SK-N-SH (cell line): ENCODE results near the gene CRACR2A.

Experiments
- CHD2 ChIP-seq: fragments of 150-350 bp; IDR thresholded peaks from 2 replicates; pipeline ENCODE4 v1.6.1; 2018; ENCODE audit warnings: low read length; ENCODE audit not compliant: partially characterized antibody
- YY1 ChIP-seq: IDR thresholded peaks from 2 replicates; pipeline ENCODE4 v1.4.0; 2012; ENCODE audit warnings: low read depth, mild to moderate bottlenecking

GRCh38 chr12:3735432-3735831 is 17.5 kb downstream of the CRACR2A start:
- TF ChIP-seq YY1 (no peak), CHD2 (no peak)
